Astrocyte (in vitro differentiated cells and primary cell): ENCODE results near the gene SPHK2. TPM values are rescaled to one million over a fixed set of nuclear protein-coding genes. Genes with fewer than 3 reads are reported as not detected.

ENCODE experiments used
- DNase-seq: peaks from one replicate; pipeline ENCODE4 v3.0.0-alpha.2; 2010; ENCODE audit warnings: low read depth
- FAIRE-seq: peaks from 2 replicates; lab custom pipeline; 2011; peaks lifted over from hg19 to GRCh38; lab: Jason Lieb, UNC
- H2AFZ ChIP-seq: 2 replicates; pipeline ENCODE4 v1.6.0; 2012; ENCODE audit warnings: low read depth, low read length, inconsistent platforms
- H3K27ac ChIP-seq: 2 replicates; pipeline ENCODE4 v1.5.1; 2011; ENCODE audit warnings: low read depth, low read length, inconsistent platforms
- H3K27me3 ChIP-seq: 2 replicates; pipeline ENCODE4 v1.6.0; 2011; ENCODE audit warnings: low read length, inconsistent platforms; ENCODE audit not compliant: insufficient read depth
- H3K36me3 ChIP-seq: 2 replicates; pipeline ENCODE4 v1.5.1; 2011; ENCODE audit warnings: low read length, inconsistent platforms; ENCODE audit not compliant: insufficient read depth
- H3K4me1 ChIP-seq: 2 replicates; pipeline ENCODE4 v1.5.1; 2011; ENCODE audit warnings: low read length, inconsistent platforms; ENCODE audit not compliant: insufficient read depth
- H3K4me2 ChIP-seq: 2 replicates; pipeline ENCODE4 v1.6.0; 2012; ENCODE audit warnings: low read length, inconsistent platforms
- H3K4me3 ChIP-seq: 2 replicates; pipeline ENCODE4 v1.5.1; 2011; ENCODE audit warnings: low read depth, mild to moderate bottlenecking, low read length, inconsistent platforms; ENCODE audit not compliant: insufficient read depth
- H3K79me2 ChIP-seq: 2 replicates; pipeline ENCODE4 v1.6.0; 2012; ENCODE audit warnings: mild to moderate bottlenecking, low read length, inconsistent platforms; ENCODE audit not compliant: insufficient read depth
- H3K9ac ChIP-seq: 2 replicates; pipeline ENCODE4 v1.6.0; 2012; ENCODE audit warnings: mild to moderate bottlenecking, low read length, inconsistent platforms
- H3K9me3 ChIP-seq: 2 replicates; pipeline ENCODE4 v1.5.1; 2012; ENCODE audit warnings: low read depth, mild to moderate bottlenecking, low read length, inconsistent platforms; ENCODE audit not compliant: insufficient read depth
- H4K20me1 ChIP-seq: 2 replicates; pipeline ENCODE4 v1.6.0; 2012; ENCODE audit warnings: low read length, inconsistent platforms; ENCODE audit not compliant: insufficient read depth
- H3K27ac Mint-ChIP-seq: one replicate; pipeline ENCODE4 v1.8.0; 2021; ENCODE audit warnings: mild to moderate bottlenecking, mixed read lengths; ENCODE audit not compliant: unreplicated experiment
- H3K27me3 Mint-ChIP-seq: one replicate; pipeline ENCODE4 v1.8.0; 2021; ENCODE audit warnings: low read depth, mixed read lengths; ENCODE audit not compliant: unreplicated experiment
- H3K36me3 Mint-ChIP-seq: one replicate; pipeline ENCODE4 v1.8.0; 2021; ENCODE audit warnings: low read depth, mixed read lengths; ENCODE audit not compliant: unreplicated experiment
- H3K4me1 Mint-ChIP-seq: one replicate; pipeline ENCODE4 v1.8.0; 2021; ENCODE audit warnings: low read depth, mixed read lengths; ENCODE audit not compliant: unreplicated experiment
- H3K4me3 Mint-ChIP-seq: one replicate; pipeline ENCODE4 v1.8.0; 2021; ENCODE audit warnings: mild to moderate bottlenecking, moderate library complexity, mixed read lengths; ENCODE audit not compliant: unreplicated experiment
- H3K9me3 Mint-ChIP-seq: one replicate; pipeline ENCODE4 v1.8.0; 2021; ENCODE audit warnings: mild to moderate bottlenecking, mixed read lengths; ENCODE audit not compliant: unreplicated experiment
- CTCF ChIP-seq: IDR thresholded peaks from 2 replicates; pipeline ENCODE4 v1.5.1; 2011; ENCODE audit warnings: low read depth, mild to moderate bottlenecking, inconsistent platforms, low read length, moderate library complexity; ENCODE audit not compliant: insufficient read depth
- EZH2 ChIP-seq: IDR thresholded peaks from 2 replicates; pipeline ENCODE4 v1.6.1; 2012; ENCODE audit warnings: mild to moderate bottlenecking, low read length, inconsistent platforms; ENCODE audit not compliant: insufficient read depth
- total RNA-seq: library from RNA; stranded (reverse); gene quantifications from 2 replicates; pipeline ENCODE4 v1.2.1, GENCODE V29; 2021

The SPHK2 gene
- total RNA-seq, 1 donor from 2014 or later = 29.4 TPM

GRCh38 chr19:48665786-48666185, 46.5 kb downstream of the SPHK2 start:
- Histone ChIP-seq H3K36me3 (no peaks in the 10 kb centered on the region), H3K9me3 (peaks cover 3% of the 10 kb centered on the region), H4K20me1 (no peaks in the 10 kb centered on the region), H2AFZ (no peak overlapping the region), H3K79me2 (no peaks in the 10 kb centered on the region), H3K4me2 (no peak overlapping the region), H3K27me3 (no peaks in the 10 kb centered on the region), H3K4me3 (no peak overlapping the region), H3K9ac (no peak overlapping the region), H3K4me1 (no peaks in the 10 kb centered on the region), H3K27ac (no peak overlapping the region)
- Mint-ChIP-seq H3K27ac (no peak overlapping the region), H3K36me3 (no peaks in the 10 kb centered on the region), H3K27me3 (peaks cover 7% of the 10 kb centered on the region), H3K9me3 (no peaks in the 10 kb centered on the region), H3K4me1 (no peaks in the 10 kb centered on the region), H3K4me3 (no peak overlapping the region)
- FAIRE-seq = no peak
- DNase-seq = no peak
- TF ChIP-seq CTCF = no peak
- no peak for TF ChIP-seq EZH2

GRCh38 chr19:48668332-48668731, 49.0 kb downstream of the SPHK2 start:
- no peaks in the 10 kb centered on the region for H3K9me3 Mint-ChIP-seq
- no peaks in the 10 kb centered on the region for H3K36me3 Mint-ChIP-seq
- no peak overlapping the region for H3K27ac Mint-ChIP-seq
- H3K9ac ChIP-seq = no peak overlapping the region
- no peaks in the 10 kb centered on the region for H3K4me1 ChIP-seq
- no peak overlapping the region for H2AFZ ChIP-seq
- H3K27ac ChIP-seq = no peak overlapping the region
- FAIRE-seq (no peak), DNase-seq (no peak)
- TF ChIP-seq CTCF = no peak
- no peaks in the 10 kb centered on the region for H3K79me2 ChIP-seq
- no peaks in the 10 kb centered on the region for H4K20me1 ChIP-seq
- H3K4me1 Mint-ChIP-seq = no peaks in the 10 kb centered on the region
- no peaks in the 10 kb centered on the region for H3K36me3 ChIP-seq
- peaks cover 3% of the 10 kb centered on the region for H3K9me3 ChIP-seq
- H3K27me3 ChIP-seq = no peaks in the 10 kb centered on the region
- H3K4me2 ChIP-seq = no peak overlapping the region
- H3K27me3 Mint-ChIP-seq = peaks cover 16% of the 10 kb centered on the region
- H3K4me3 ChIP-seq = no peak overlapping the region
- no peak overlapping the region for H3K4me3 Mint-ChIP-seq

- no peak overlapping the region for H3K4me3 Mint-ChIP-seq
Measured at GRCh38 chr19:48668761-48669160, 49.5 kb downstream of the SPHK2 start.

More at GRCh38 chr19:48668761-48669160, 49.5 kb downstream of the SPHK2 start:
- Mint-ChIP-seq H3K27ac (no peak overlapping the region), H3K27me3 (peaks cover 18% of the 10 kb centered on the region), H3K4me1 (no peaks in the 10 kb centered on the region), H3K9me3 (no peaks in the 10 kb centered on the region), H3K36me3 (no peaks in the 10 kb centered on the region)
- Histone ChIP-seq H3K27ac (no peak overlapping the region), H3K4me1 (no peaks in the 10 kb centered on the region), H3K27me3 (no peaks in the 10 kb centered on the region), H2AFZ (no peak overlapping the region), H3K4me2 (no peak overlapping the region), H4K20me1 (no peaks in the 10 kb centered on the region), H3K9ac (no peak overlapping the region), H3K36me3 (no peaks in the 10 kb centered on the region), H3K79me2 (no peaks in the 10 kb centered on the region), H3K4me3 (no peak overlapping the region), H3K9me3 (peaks cover 3% of the 10 kb centered on the region)
- FAIRE-seq (no peak), DNase-seq (no peak)
- TF ChIP-seq CTCF (no peak), EZH2 (no peak)
